HG02840 (cell line): ENCODE results near the gene FBXO38.

Experiments
- ATAC-seq: cut with Tn5 transposase; IDR thresholded peaks from one replicate; pipeline ENCODE4 v1.9.1; 2021; ENCODE audit warnings: mild to moderate bottlenecking, moderate library complexity, moderate number of reproducible peaks; ENCODE audit not compliant: unreplicated experiment, low FRiP score

The FBXO38 gene

DNA sequence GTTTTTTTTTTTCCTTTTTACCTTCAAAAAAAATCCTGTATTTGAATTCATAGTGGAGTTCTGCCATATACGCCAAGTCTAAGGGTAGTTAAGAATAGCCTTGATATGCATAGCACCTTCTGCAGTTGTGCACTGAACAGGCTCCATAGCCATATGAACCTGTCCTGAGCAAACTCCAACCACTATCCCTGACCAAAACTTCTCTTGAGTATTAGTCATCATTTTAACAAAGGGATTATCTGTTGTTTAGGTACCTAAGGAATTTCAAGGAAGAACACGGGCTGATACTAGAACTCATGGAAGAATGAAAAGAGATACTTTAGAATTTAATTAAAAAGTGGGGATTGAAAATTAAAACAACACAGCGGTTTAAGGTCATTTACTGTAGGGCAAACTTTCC, 1.9 kb upstream of the FBXO38 start:
- ATAC-seq = no peak

DNA sequence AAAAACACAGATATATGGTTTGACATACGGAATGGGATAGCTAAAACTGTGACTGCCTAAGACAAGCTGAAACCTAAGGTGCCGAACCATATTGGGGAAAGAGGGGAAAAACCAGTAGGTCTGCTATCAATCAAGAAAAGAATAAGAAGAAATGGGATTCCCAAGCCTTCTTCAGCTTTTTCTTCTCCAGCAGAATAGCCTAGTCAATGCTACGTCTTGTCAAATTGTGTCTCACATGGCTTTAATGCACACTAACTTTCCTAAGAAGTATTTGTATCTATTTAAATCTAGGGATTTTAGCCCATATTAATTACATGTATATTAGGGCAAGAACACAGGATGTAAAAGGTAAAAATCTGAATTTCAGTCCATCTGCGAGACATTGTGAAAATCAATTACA, 797 bp upstream of the FBXO38 start:
- ATAC-seq = no peak

DNA sequence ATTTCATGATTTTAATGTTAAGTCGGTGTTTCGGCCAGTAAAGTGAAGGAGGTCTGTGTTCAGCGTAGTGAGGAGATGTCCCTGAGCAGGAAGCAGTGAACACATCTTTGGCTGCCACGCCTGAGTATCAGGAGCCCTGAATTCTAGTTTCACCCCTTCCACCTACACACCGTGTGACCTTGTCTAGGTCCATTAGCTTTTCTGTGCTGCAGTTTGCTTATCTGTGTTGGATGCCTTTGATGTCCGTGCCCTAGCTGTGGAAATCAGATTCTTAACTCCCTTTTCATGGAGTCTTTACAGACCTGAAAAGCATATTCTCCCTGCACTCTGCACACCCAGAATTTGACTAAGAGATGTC, 601 bp downstream of the FBXO38 start:
- ATAC-seq = peak; percentile 11

DNA sequence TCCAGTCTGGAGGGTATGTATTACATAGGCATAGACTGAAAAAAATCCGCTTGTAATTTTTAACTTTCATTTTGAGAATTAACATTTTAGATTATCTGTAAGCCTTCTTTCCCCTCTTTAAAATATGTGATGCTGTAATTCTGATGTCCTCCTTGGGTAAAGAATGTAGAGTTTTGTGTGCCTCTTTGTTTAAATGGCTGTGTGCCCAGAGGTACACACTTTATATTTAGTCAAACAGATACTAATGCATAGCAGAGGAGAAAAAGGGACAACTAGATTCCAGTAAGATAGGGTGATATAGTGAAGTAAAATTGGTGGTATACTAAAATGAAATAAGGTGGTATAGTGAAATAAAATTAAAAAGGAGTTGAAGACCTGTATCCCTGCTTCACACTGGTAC, 1.3 kb downstream of the FBXO38 start:
- no peak for ATAC-seq

DNA sequence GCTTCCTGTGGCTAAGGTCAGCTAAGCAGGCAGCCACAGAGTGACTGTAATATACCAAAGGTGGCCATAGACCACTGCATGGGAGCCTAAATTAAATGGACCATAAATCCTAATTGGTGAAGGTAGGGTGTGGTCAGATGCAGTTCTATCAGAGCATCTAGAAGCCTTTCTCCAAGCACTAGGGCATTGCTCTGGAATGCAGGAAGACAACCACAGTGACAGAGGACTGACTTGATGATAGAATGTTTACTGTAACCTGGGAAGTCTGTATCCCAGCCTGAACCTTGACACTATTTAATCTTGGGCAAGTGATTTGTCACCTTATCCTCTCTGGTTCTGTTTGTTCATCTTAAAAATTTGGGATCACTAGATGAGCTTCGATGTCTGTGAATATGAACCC, 2.3 kb downstream of the FBXO38 start:
- no peak for ATAC-seq

DNA sequence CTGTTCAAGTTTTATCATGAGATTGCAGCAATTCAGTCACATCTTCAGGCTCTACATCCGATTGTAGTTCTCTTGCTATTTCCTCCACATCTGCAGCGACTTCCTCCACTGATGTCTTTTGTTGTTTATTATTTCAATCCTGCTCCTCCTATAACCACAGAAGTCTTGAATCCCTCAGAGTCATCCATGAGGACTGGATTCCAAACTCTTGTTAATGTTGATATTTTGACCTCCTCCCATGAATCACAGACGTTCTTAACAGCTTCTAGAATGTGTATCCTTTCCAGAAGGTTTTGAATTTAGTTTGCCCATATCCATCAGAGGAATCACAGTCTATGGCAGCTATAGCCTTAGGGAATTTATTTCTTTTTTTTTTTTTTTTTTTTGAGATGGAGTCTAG, 3.6 kb downstream of the FBXO38 start:
- no peak for ATAC-seq

DNA sequence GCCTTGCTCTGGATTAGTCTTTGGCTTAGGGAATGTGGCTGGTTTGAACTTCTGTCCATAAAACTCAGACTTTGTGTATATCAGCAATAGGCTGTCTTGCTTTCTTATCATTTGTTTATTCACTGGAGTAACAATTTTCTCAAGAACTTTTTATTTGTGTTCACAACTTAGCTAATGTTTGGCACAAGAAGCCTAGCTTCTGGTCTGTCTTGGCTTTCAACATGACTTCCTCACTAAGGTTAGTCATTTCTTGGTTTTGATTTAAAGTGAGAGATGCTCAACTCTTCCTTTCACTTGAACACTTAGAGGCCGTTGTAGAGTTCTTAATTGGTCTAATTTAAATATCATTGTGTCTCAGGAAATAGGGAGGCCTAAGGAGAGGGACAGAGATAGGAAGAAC, 4.9 kb downstream of the FBXO38 start:
- ATAC-seq = no peak

DNA sequence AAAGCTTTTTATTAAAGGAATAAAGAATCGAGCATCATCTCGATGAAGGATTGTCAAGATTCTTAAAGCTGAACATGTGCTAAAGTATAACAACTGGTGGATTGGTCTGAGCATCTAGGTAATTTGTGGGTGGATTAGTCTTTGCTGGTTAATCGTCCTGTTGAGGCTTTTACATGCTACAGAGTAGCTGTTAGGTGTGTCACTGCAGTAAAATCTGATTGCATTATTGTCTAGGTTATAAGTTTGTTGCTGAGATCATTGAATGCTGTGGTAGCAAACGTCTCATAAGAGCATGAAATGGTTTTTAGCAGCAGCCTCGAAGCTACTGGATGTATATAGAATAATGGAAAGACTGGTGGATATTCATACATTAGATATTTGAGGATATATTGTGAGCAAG, 7.2 kb downstream of the FBXO38 start:
- no peak for ATAC-seq

DNA sequence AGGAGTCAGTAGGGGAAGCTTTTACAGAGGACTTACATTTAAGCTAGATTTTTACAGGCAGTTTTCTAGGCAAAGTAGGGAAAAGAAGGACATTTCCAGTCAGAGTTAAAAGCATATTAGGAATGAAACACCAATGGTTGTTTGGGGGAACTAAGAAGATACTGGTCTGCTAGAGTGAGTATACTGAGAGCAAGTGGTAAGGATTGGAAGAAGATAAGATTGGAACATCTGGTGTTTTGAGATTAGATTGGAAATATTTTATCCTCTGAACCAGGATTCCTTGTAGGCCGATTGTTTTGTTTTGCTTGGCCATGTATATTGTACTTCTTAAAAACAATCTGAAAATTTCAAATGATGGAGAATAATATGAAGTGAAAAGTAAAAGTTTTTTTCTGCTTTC, 7.7 kb downstream of the FBXO38 start:
- ATAC-seq = no peak

DNA sequence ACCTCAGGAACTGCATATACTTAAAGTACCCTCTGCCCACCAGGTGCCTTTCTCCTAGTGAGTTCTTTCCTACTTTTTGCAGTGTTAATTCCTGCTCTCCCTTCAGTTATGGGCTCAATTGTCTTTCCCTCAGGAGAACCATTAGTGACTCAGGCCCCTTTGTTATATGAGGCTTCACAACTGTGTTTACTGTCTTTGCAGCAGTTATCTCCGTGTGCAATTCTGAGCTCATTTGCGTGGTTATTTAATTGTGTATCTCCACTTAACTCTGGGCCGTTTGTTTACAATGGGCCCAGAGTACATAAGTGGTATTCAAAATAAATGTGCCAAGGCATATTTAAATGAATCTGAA, 9.6 kb downstream of the FBXO38 start:
- no peak for ATAC-seq

DNA sequence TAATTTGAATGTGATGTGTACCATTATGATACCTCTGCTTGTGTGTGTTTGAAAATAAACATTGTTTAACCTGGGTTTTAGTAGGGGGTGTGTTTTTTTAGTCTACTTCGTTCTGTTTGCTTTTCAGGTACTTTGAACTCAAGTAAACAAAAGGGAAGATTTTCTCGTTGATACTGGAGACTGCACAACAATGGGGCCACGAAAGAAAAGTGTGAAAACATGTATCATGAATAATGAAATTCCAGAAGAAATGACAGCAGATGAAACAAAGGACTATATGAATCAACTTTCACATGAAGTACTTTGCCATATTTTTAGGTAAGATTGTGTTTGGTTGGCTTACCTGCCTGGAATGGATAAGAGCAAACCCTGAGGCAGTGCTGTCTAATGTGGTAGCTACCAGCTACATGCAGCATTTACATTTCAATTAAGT, 10.8 kb downstream of the FBXO38 start:
- ATAC-seq = no peak

DNA sequence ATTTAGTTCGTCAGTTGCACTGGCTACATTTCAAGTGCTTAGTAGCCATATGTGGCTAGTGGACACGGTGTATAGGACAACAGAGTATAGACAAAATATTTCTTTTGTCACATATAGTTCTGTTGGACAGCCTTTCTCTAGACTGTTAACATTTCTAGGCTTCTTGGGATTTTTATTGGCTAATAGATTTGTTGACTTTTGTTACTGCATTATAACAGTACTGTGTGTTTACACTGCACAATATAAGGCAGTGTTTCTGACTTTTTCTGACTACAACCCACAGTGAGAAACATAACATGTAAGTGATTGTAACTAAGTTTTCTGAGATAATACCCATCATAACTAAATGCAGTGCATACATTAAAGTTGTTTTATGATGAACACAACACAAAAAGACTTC, 11.3 kb downstream of the FBXO38 start:
- ATAC-seq = no peak

DNA sequence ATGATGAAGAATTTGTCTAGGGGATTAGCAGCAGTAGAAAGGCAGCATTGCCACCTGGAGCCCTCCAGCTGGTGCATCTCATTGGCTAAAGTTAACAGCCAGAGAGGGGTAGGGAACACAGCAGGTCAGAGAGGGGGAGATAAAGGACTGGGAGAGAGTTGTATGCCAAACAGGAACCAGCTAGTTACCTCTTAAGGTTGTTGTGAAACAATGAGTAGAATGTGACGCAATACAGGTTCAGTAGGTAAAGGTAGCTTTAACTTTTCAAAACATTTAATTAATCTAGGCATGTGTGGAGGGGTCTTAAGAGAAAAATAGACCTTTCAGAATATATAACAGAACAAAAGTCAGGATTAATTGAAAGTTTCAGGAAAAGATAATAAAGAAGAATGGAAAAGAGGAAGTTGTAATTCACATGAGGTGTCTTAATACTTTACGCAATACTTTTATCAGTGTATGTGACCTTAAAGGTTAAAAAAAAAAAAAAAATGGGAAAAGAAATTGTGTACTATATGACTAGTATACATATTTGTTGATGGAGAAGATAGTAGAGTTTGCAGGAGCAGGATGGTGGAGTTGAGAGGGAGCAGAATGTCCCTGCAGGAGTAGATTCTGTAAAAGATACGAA, 14.3 kb downstream of the FBXO38 start:
- no peak for ATAC-seq

DNA sequence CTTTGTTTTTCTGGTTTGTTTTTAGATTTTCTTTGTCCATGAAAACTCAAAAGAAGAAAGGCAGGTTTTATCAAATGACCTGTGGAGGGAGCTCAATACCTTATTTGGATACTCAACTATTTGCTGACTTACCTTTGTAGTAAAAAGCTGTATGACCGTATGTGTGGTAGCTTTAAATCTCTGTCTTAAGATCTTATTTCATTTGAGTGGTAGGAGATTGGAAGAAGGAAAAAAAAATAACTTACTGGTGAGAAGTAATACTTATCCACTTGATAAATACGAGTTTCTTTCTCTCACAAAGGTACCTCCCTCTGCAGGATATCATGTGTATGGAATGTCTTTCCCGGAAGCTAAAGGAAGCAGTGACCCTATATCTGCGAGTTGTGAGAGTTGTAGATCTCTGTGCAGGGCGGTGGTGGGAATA, 15.0 kb downstream of the FBXO38 start:
- no peak for ATAC-seq

DNA sequence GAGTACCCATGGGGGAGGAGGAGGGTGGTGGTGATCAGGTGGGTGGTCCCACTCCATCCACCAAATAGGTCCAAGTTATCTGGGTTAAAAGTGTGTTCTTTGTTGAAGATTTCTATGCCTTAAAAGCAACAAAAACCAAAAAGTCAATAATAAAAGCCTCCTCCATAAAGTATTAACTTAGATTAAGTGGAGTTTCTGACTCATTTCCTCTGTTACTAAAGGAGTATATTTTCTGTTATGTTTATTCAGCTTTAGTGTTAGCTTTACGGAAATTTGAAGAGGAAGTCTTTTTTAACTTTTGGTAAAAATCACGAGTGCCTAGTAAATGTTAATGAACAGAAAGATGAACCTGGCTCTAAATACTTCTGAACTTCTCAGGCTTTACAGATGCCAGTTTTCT, 17.8 kb downstream of the FBXO38 start:
- ATAC-seq = no peak

DNA sequence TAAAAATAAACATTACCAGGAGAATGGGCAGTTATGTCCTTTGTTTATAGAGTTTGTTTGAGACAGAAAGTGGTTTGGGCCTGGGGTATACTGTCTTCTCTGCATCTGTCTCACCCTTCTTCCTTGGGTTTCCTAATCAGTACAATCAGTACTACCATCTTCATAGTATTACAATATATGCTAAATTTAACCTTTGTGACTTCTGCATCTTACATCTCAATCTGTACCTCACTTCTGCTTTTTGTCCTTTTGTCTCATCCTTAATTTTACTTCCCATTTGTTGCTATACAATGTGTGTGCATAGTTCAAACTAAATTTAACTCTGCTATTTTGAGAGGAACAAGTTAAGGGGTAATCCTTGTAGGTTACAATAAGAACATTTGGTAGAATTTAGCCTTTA, 19.6 kb downstream of the FBXO38 start:
- ATAC-seq = no peak

DNA sequence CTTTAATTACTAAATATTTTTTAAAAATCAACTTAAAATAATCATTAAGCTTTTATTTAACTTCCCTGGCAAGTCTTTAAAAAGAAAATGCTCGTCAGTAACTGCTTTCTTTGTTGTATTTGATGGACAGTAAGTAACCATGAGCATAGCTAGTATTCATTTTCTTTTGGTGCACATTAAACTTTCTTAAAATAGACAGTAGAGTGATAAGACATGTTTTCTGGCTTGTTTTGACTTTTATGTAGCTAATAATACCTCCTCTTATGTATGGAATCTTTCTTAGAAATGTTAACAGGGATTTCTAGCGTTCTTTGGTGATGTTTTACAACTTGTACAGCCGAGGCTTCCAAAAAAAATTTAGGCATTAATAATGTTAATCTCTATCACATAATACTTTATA, 22.6 kb downstream of the FBXO38 start:
- ATAC-seq = no peak

DNA sequence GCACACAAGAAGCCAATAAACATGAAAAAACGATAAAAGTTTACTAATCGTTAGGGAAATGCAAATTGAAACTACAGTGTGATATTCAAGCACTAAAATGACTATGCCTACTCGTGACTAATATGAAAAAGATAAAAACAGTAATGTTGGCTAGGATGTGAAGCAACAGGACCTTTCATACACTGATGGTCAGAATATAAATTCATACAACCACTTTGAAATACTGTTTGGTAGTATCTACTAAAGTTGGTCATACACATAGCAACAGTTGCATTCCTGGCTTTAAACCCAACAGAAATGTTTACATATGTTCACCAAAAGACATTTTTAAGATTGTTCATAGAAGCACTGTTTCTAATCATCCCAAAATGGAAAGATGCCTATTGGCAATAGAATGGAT, 24.3 kb downstream of the FBXO38 start:
- ATAC-seq = no peak

DNA sequence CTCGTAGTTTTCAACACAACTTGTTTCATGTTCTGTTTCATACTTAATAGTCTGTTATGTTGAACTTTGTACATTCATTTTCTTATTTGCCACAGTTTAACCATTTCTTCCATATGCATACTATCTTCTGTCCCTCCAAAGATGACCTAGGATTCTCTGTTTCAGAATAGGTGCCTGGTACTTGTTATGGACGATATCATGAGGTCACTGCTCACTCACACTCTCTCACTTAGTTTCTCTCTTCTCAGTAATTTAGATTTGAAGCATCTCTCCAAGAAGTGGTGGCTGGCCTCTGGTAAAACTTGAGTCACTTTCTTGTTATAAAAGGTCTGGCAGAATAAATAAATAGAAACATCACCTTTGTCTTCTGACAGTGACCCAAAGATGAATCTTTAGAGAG, 28.4 kb downstream of the FBXO38 start:
- no peak for ATAC-seq

DNA sequence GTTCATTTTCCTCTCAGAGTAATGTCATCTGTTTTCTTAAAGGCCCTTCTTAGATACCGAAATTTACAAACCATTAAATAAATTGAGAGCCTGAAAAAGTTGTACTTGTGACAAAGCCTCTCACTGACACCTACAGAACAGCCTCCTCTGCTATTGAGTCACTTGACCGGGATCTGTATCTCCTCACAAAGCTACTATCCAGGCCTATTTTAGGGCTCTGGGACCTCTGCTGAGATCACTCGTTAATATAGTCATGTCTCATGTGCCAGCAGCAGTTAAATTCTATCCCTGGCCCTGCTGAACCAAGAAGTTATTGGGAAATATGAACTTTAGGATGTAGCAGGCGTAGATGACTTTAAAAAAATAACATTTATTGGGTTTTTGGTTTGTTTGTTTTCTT, 31.1 kb downstream of the FBXO38 start:
- no peak for ATAC-seq

DNA sequence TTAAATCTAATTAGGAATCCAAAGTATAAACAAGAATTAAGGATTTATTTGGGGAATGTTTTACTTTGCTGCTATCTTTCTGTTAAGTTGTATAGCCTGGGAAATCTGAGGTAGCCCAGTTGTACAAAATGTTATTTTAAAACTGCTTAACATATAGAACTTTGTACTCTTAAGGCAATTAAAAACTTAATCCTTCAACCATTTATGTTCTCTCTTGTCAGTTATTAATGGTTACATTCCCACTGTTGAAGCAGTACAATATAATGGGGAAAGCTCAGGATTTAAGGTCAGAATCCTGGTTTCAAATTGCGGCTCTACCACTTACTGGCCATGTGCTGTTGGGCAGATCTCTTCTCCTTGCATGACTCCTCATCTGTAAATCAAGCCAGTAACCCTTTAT, 32.7 kb downstream of the FBXO38 start:
- no peak for ATAC-seq

DNA sequence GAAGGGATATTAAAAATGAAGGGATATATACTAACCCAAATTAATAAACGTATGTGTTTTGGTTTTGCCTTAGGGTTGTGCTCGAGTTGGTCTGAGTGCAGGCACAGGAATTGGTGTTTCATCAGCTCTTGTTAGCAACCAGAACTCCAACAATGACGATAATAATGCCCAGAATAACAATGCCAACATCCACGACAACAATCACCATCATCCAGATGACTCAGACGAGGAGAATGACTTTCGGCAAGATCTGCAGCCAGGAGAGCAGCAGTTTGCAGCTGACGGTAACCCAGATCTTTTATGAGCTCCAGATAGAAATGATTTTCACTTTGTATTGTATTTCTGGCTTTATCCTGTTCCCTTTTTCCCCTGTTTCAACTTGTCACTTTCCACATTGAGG, 33.2 kb downstream of the FBXO38 start:
- ATAC-seq = no peak

DNA sequence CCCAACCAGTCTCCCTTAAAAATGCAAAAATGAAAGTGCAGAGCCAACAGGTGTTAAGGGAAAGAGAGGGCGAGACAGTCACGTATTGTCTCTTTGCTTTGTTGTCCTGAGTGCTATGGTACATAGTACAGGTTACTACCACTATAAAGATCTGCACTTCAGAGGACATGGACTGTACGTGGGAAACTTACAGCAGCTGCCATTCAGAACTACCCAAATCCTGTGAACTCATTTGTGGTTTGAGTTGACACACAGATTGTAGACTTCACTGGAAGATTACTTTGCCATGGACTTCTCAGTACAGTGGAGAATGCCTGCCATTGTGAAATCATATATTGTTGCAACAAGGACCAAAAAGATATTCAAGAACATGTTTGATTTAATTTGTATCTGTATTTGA, 34.8 kb downstream of the FBXO38 start:
- no peak for ATAC-seq
